Esophagus squamous epithelium (tissue), 5 donors: Measurements from ENCODE around the gene SLC39A7. TPM values are rescaled to one million over a fixed set of nuclear protein-coding genes. Genes with fewer than 3 reads are reported as not detected.

ENCODE experiments used
- DNase-seq: peaks from one replicate; lab custom pipeline; 2025; lab: John Stamatoyannopoulos, UW
- H3K27ac ChIP-seq, 4 donors: fragments of 200-600 bp; sonication (generic); one replicate each; pipeline ENCODE4 v1.5.1; 2016 to 2019; ENCODE audit warnings: mild to moderate bottlenecking in 1 of 4
- H3K27me3 ChIP-seq, 4 donors: fragments of 200-600 bp; sonication (generic); 1 replicate in 3 of 4; 2 replicates in 1 of 4; pipeline versions ENCODE4 v1.5.1 to v1.6.0; 2017 to 2021; ENCODE audit warnings: antibody characterized with exemption in 1 of 4
- H3K36me3 ChIP-seq, 3 donors: fragments of 200-600 bp; sonication (generic); one replicate each; pipeline ENCODE4 v1.5.1; 2016 to 2019
- H3K4me1 ChIP-seq, 3 donors: fragments of 200-600 bp; sonication (generic); one replicate each; pipeline ENCODE4 v1.5.1; 2017 to 2019
- H3K4me3 ChIP-seq, 4 donors: fragments of 200-600 bp; sonication (generic); 1 replicate in 3 of 4; 2 replicates in 1 of 4; pipeline ENCODE4 v1.5.1; 2016 to 2019; ENCODE audit warnings: mild to moderate bottlenecking in 2 of 4, moderate library complexity in 1 of 4
- H3K9me3 ChIP-seq, 3 donors: fragments of 200-600 bp; sonication (generic); one replicate each; pipeline ENCODE4 v1.5.1; 2016 to 2019
- CTCF ChIP-seq, 6 experiments: fragments of 450-650 bp in 4 of 6; fragments of 200-600 bp in 2 of 6; sonication (generic) in 2 of 6; IDR thresholded peaks; one replicate each; pipeline ENCODE4 v1.5.1; 2016 to 2019; ENCODE audit warnings: antibody characterized with exemption in 6 of 6, mild to moderate bottlenecking in 4 of 6, moderate library complexity in 4 of 6
- POLR2A ChIP-seq, 4 donors: fragments of 450-650 bp; IDR thresholded peaks; one replicate each; pipeline ENCODE4 v1.6.1; 2017; ENCODE audit warnings: antibody characterized with exemption in 4 of 4, mild to moderate bottlenecking in 4 of 4, moderate library complexity in 3 of 4
- WGBS, 2 donors: methylation state at CpG; one replicate each; pipeline ENCODE4 v1.1.5; 2018; 5-methylcytosine and 5-hydroxymethylcytosine counted together
- intact Hi-C: fragments of 100-400 bp; cut with DNase I; formaldehyde crosslinking; loops from one replicate; pipeline ENCODE4 v1.15.0; 2022
- small RNA-seq, 4 donors: library from RNA; depleted of rRNA; stranded (forward); fragments of <200 nt; gene quantifications; one replicate each; pipeline ENCODE3, GENCODE V24; 2016
- total RNA-seq, 4 donors: library from RNA; depleted of rRNA; stranded (reverse); fragments of >200 nt; gene quantifications; one replicate each; pipeline ENCODE4 v1.1.0, GENCODE V29; 2016
- donor health status: DM: yes; HTN: yes; CAD: no.

The SLC39A7 gene
- total RNA-seq, 4 donors from 2014 or later: 43.1 to 72.4 (median 62.4) TPM

- TF ChIP-seq POLR2A (IDR thresholded peaks at IDR 0.05): no peak
- no peak for TF ChIP-seq CTCF (IDR thresholded peaks at IDR 0.05)
- intact Hi-C loops: no loop called here
- no peak for DNase-seq
Observed at GRCh38 chr6:33251395-33252012, 50.8 kb downstream of the SLC39A7 start.

DNA sequence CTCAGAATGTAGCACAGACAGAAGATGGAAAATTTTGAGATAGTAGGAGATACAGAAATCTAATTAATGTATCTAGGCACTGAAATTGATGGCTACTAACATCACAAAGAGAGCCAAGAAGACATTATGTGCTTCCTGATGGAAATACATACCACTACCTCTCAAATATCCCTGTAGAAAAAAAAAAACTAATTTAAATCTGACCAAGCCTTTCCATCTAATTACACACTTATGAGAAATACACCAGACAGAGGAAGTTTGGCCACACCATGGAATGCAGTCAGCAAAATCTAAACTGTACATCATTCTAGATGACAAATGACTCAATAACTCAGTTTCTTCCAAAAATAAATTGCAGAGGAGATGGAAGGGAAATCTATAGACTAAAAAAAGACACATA, 52.1 kb downstream of the SLC39A7 start:
- Histone ChIP-seq H3K4me1 (peaks cover 13 to 30% (median 23%) of the 10 kb centered on the region in 3 donors), H3K27me3 (no peaks in the 10 kb centered on the region), H3K27ac (no peak overlapping the region), H3K36me3 (peaks cover 0 to 29% (median 0%) of the 10 kb centered on the region in 3 donors), H3K9me3 (no peaks in the 10 kb centered on the region), H3K4me3 (no peak overlapping the region)
- intact Hi-C loops: no loop called here
- no peak for DNase-seq
- no peak for TF ChIP-seq POLR2A (IDR thresholded peaks at IDR 0.05)
- no peak for TF ChIP-seq CTCF (IDR thresholded peaks at IDR 0.05)

More at GRCh38 chr6:33251395-33252012, 50.8 kb downstream of the SLC39A7 start:
- Histone ChIP-seq H3K27me3 (no peaks in the 10 kb centered on the region), H3K27ac (no peak overlapping the region), H3K9me3 (no peaks in the 10 kb centered on the region), H3K4me1 (peaks cover 13 to 32% (median 23%) of the 10 kb centered on the region in 3 donors), H3K36me3 (peaks cover 0 to 19% (median 0%) of the 10 kb centered on the region in 3 donors), H3K4me3 (no peak overlapping the region)
- WGBS, 2 donors: 73 to 75% methylated on average over 6 of the region's 6 CpGs

Small RNA genes within 50 kb of the gene (small RNA-seq; reads per million reads assigned to genes)
- 1.3 to 3.0 (median 2.4) reads per million in 4 donors for gene MIR219A1
- gene RNY4P10: 0.21 to 0.54 (median 0.36) reads per million in 4 donors

Other genes with a start within 250 kb of the SLC39A7 start
- 10 to 100 TPM in 2 of 4 donors, 1 to 10 TPM in 2; 4.7 to 36.4 (median 12.6) TPM for gene HLA-DMA, start 247.8 kb upstream of the SLC39A7 start, total RNA-seq
- gene BRD2, start 232.3 kb upstream of the SLC39A7 start, total RNA-seq: 100 to 1,000 TPM; 110 to 152 (median 132) TPM
- 1 to 10 TPM in 2 of 4 donors, under 1 TPM in 2; 0.61 to 9.7 (median 1.6) TPM for gene HLA-DOA, start 191.3 kb upstream of the SLC39A7 start, total RNA-seq
- gene HLA-DPA1, start 127.2 kb upstream of the SLC39A7 start, total RNA-seq: 100 to 1,000 TPM in 1 of 4 donors, 10 to 100 TPM in 1, 1 to 10 TPM in 2; 6.2 to 114 (median 48.2) TPM
- gene HLA-DPB1, start 124.9 kb upstream of the SLC39A7 start, total RNA-seq: 10 to 100 TPM in 2 of 4 donors, 1 to 10 TPM in 2; 3.2 to 96.9 (median 45.3) TPM
- gene COL11A2, start 8.4 kb upstream of the SLC39A7 start, total RNA-seq: under 1 TPM; 0.23 to 0.61 (median 0.41) TPM
- 10 to 100 TPM; 13.9 to 26.7 (median 16.7) TPM for gene RXRB, start 202 bp upstream of the SLC39A7 start, total RNA-seq
- gene HSD17B8, start 3.8 kb downstream of the SLC39A7 start, total RNA-seq: 10 to 100 TPM; 15.1 to 42.5 (median 26.3) TPM
- gene RING1, start 7.6 kb downstream of the SLC39A7 start, total RNA-seq: 10 to 100 TPM; 10.9 to 20.6 (median 13.9) TPM
- 10 to 100 TPM; 34.1 to 45.5 (median 39.8) TPM for gene VPS52, start 71.0 kb downstream of the SLC39A7 start, total RNA-seq
- 1,000 to 10,000 TPM; 1,955 to 5,522 (median 4,042) TPM for gene RPS18, start 71.2 kb downstream of the SLC39A7 start, total RNA-seq
- 10 to 100 TPM in 3 of 4 donors, 1 to 10 TPM in 1; 9.4 to 31.1 (median 15.0) TPM for gene B3GALT4, start 76.3 kb downstream of the SLC39A7 start, total RNA-seq
- 10 to 100 TPM; 30.0 to 62.3 (median 55.6) TPM for gene WDR46, start 88.4 kb downstream of the SLC39A7 start, total RNA-seq
- 10 to 100 TPM; 28.6 to 71.0 (median 43.5) TPM for gene PFDN6, start 88.7 kb downstream of the SLC39A7 start, total RNA-seq
- 10 to 100 TPM; 54.9 to 78.7 (median 63.2) TPM for gene RGL2, start 98.1 kb downstream of the SLC39A7 start, total RNA-seq
- gene TAPBP, start 113.2 kb downstream of the SLC39A7 start, total RNA-seq: 100 to 1,000 TPM in 1 of 4 donors, 10 to 100 TPM in 3; 68.1 to 101 (median 77.0) TPM
- 10 to 100 TPM in 3 of 4 donors, 1 to 10 TPM in 1; 8.5 to 17.5 (median 14.8) TPM for gene ZBTB22, start 116.9 kb downstream of the SLC39A7 start, total RNA-seq
- 10 to 100 TPM; 25.1 to 41.6 (median 36.3) TPM for gene DAXX, start 122.1 kb downstream of the SLC39A7 start, total RNA-seq
- 10 to 100 TPM in 2 of 4 donors, 1 to 10 TPM in 2; 9.6 to 38.9 (median 11.2) TPM for gene KIFC1, start 191.0 kb downstream of the SLC39A7 start, total RNA-seq
- gene PHF1, start 210.1 kb downstream of the SLC39A7 start, total RNA-seq: 10 to 100 TPM in 3 of 4 donors, 1 to 10 TPM in 1; 8.1 to 48.6 (median 17.3) TPM
- gene CUTA, start 217.2 kb downstream of the SLC39A7 start, total RNA-seq: 10 to 100 TPM; 46.0 to 93.1 (median 69.4) TPM
- 1 to 10 TPM; 3.3 to 8.6 (median 4.1) TPM for gene SYNGAP1, start 219.2 kb downstream of the SLC39A7 start, total RNA-seq